Loucy (cell line): ENCODE measurements around the gene FSTL1.

Experiments used
- H2AFZ ChIP-seq: fragments of 200-600 bp; sonication (generic); 2 replicates; pipeline ENCODE4 v1.6.0; 2016; ENCODE audit warnings: antibody characterized with exemption, mild to moderate bottlenecking, low read length, moderate library complexity
- H3F3A ChIP-seq: fragments of 200-600 bp; 2 replicates; pipeline ENCODE4 v1.6.0; 2016; ENCODE audit warnings: antibody characterized with exemption, low read depth, mild to moderate bottlenecking
- H3K27me3 ChIP-seq: fragments of 200-600 bp; sonication (generic); 2 replicates; pipeline ENCODE4 v1.6.1; 2014; ENCODE audit warnings: low read length, mild to moderate bottlenecking; ENCODE audit not compliant: insufficient read depth, poor library complexity, severe bottlenecking
- H3K36me3 ChIP-seq: fragments of 200-600 bp; sonication (generic); 2 replicates; pipeline ENCODE4 v1.6.1; 2016; ENCODE audit warnings: low read length; ENCODE audit not compliant: insufficient read depth
- H3K4me1 ChIP-seq: fragments of 200-600 bp; sonication (generic); 2 replicates; pipeline ENCODE4 v1.5.1; 2014; ENCODE audit warnings: low read length, mild to moderate bottlenecking; ENCODE audit not compliant: insufficient read depth, poor library complexity, severe bottlenecking
- H3K4me2 ChIP-seq: fragments of 200-600 bp; sonication (generic); 2 replicates; pipeline ENCODE4 v1.6.0; 2014; ENCODE audit warnings: antibody characterized with exemption, low read length, low read depth, mild to moderate bottlenecking; ENCODE audit not compliant: poor library complexity, severe bottlenecking
- H3K4me3 ChIP-seq: fragments of 200-600 bp; sonication (generic); 2 replicates; pipeline ENCODE4 v1.5.1; 2014; ENCODE audit warnings: low read length, mild to moderate bottlenecking, mixed read lengths; ENCODE audit not compliant: poor library complexity, severe bottlenecking
- H3K79me2 ChIP-seq: fragments of 200-600 bp; sonication (generic); 2 replicates; pipeline ENCODE4 v1.6.1; 2014; ENCODE audit warnings: low read length; ENCODE audit not compliant: insufficient read depth
- H3K9ac ChIP-seq: fragments of 200-600 bp; sonication (generic); 2 replicates; pipeline ENCODE4 v1.6.0; 2014; ENCODE audit warnings: mild to moderate bottlenecking, low read depth, low read length, moderate library complexity; ENCODE audit not compliant: poor library complexity, severe bottlenecking
- H3K9me2 ChIP-seq: fragments of 200-600 bp; sonication (generic); replicated peaks from 2 replicates; pipeline ENCODE4 v1.6.1; 2016; ENCODE audit warnings: low read depth, low read length, mixed read lengths
- H3K9me3 ChIP-seq: fragments of 200-600 bp; sonication (generic); 2 replicates; pipeline ENCODE4 v1.6.1; 2014; ENCODE audit warnings: mild to moderate bottlenecking, antibody characterized with exemption, low read length, low read depth; ENCODE audit not compliant: insufficient read depth
- H4K20me1 ChIP-seq: fragments of 200-600 bp; sonication (generic); 2 replicates; pipeline ENCODE4 v1.6.0; 2014; ENCODE audit warnings: antibody characterized with exemption, low read length, mild to moderate bottlenecking; ENCODE audit not compliant: insufficient read depth, poor library complexity, severe bottlenecking
- EZH2phosphoT487 ChIP-seq: fragments of 200-600 bp; IDR thresholded peaks from 2 replicates; pipeline ENCODE4 v1.6.1; 2018; ENCODE audit warnings: antibody characterized with exemption, mild to moderate bottlenecking, moderate library complexity, borderline replicate concordance
- TF ChIP-seq, protein P1 (sequence below): fragments of 200-600 bp; sonication (generic); conservative IDR thresholded peaks from 2 replicates; pipeline ENCODE4 v1.5.1; 2014; ENCODE audit warnings: mild to moderate bottlenecking, antibody characterized with exemption, low read length

Gene FSTL1

DNA sequence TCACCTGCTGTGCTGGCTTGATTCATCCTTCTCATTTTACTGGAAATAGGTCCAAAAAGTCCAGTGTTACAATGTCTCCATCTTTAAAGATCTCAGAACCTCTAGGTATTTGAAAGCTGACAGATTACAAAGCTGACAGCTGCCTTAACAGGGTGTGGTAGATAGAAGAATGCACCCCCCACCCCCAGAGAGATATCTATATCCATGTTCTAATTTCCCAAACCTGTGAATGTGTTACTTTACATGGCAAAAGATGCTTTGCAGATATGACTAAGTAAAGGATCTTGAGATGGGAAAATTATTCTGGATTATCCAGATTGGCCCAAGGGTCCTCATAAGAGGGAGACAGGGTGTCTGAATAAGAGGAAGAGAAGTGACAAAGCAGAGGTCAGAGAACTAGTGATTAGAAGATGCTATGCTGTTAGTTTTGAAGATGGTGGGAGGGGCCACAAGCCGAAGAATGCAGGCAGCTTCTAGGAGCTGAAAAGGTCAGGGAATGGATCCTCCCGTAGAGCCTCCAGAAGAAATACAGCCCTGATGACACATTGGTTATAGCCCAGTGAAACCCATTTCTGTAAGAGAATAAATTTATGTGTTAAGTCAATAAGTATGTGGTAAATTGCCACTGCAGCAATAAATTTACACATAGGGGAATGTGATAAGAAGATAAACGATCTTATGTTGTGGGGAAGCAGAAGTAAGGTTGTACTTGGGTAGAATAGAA, 21.5 kb upstream of the FSTL1 start:
- TF ChIP-seq EZH2phosphoT487 = no peak
- TF ChIP-seq, protein P1, sequence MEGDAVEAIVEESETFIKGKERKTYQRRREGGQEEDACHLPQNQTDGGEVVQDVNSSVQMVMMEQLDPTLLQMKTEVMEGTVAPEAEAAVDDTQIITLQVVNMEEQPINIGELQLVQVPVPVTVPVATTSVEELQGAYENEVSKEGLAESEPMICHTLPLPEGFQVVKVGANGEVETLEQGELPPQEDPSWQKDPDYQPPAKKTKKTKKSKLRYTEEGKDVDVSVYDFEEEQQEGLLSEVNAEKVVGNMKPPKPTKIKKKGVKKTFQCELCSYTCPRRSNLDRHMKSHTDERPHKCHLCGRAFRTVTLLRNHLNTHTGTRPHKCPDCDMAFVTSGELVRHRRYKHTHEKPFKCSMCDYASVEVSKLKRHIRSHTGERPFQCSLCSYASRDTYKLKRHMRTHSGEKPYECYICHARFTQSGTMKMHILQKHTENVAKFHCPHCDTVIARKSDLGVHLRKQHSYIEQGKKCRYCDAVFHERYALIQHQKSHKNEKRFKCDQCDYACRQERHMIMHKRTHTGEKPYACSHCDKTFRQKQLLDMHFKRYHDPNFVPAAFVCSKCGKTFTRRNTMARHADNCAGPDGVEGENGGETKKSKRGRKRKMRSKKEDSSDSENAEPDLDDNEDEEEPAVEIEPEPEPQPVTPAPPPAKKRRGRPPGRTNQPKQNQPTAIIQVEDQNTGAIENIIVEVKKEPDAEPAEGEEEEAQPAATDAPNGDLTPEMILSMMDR = no peak
- Histone ChIP-seq H3K79me2 (no peaks in the 10 kb centered on the region), H2AFZ (no peak overlapping the region), H3K9me3 (no peaks in the 10 kb centered on the region), H3K36me3 (no peaks in the 10 kb centered on the region), H3K4me1 (no peaks in the 10 kb centered on the region), H3K4me2 (no peak overlapping the region), H3K4me3 (no peak overlapping the region), H3K27me3 (no peaks in the 10 kb centered on the region), H3K9me2 (no peaks in the 10 kb centered on the region), H3F3A (no peaks in the 10 kb centered on the region), H3K9ac (no peak overlapping the region), H4K20me1 (no peaks in the 10 kb centered on the region)

DNA sequence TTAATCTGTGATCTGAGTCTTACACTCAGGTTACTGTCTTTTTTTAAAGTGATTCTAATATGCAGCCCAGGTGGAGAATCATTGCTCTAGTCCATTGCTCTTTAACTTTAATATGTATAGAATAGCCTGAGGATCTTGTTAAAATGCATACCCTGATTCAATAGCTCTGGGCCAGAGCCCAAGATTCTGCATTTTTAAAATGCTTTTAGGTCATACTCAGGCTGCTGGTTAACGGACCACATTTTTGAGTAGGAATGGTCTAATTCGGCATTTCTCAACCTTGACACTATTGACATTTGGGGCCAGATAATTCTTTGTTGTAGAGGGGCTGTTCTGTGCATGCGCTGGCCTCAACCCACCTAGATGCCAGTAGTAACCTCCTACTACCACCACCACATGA, 20.9 kb upstream of the FSTL1 start:
- Histone ChIP-seq H3K4me2 (no peak overlapping the region), H3K79me2 (no peaks in the 10 kb centered on the region), H3K27me3 (no peaks in the 10 kb centered on the region), H3K36me3 (no peaks in the 10 kb centered on the region), H4K20me1 (no peaks in the 10 kb centered on the region), H2AFZ (no peak overlapping the region), H3F3A (no peaks in the 10 kb centered on the region), H3K9me2 (no peaks in the 10 kb centered on the region), H3K9me3 (no peaks in the 10 kb centered on the region), H3K4me1 (no peaks in the 10 kb centered on the region), H3K9ac (no peak overlapping the region), H3K4me3 (no peak overlapping the region)
- TF ChIP-seq, protein P1 = no peak
- TF ChIP-seq EZH2phosphoT487 = no peak

DNA sequence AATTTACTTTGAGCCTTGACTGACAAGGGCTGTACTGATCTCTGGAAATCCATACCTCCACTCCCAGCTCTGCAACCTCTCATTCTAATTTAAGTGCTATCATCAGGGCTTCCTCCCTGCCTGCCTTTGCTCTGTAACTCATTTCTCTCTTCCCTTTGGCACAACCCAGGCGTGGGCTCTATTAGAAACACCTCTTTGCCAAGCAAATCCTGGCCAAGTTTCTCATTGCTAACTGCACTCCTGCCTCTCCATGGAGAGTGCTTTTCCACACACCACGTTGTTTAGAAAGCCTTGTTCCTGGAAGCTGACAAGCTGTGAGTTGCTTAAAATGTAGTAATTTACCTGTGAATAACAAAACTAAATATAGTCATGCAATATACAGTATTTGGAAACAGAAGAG, 20.1 kb upstream of the FSTL1 start:
- H3K4me3 ChIP-seq = no peak overlapping the region
- H3K79me2 ChIP-seq = no peaks in the 10 kb centered on the region
- H3K4me1 ChIP-seq = no peaks in the 10 kb centered on the region
- no peaks in the 10 kb centered on the region for H3F3A ChIP-seq
- H3K36me3 ChIP-seq = no peaks in the 10 kb centered on the region
- H2AFZ ChIP-seq = no peak overlapping the region
- H3K9ac ChIP-seq = no peak overlapping the region
- TF ChIP-seq, protein P1 = no peak
- TF ChIP-seq EZH2phosphoT487 = no peak
- H3K9me2 ChIP-seq = no peaks in the 10 kb centered on the region
- H3K27me3 ChIP-seq = no peaks in the 10 kb centered on the region
- no peak overlapping the region for H3K4me2 ChIP-seq
- H4K20me1 ChIP-seq = no peaks in the 10 kb centered on the region
- no peaks in the 10 kb centered on the region for H3K9me3 ChIP-seq
